HG02759 (cell line): ENCODE results near the gene ZNF668.
"Not testable (repeated sequence)": the region's sequence is repeated elsewhere in the genome, so short reads cannot be mapped to it uniquely, and the experiment has no call there.

Source experiments
- ATAC-seq: cut with Tn5 transposase; IDR thresholded peaks from one replicate; pipeline ENCODE4 v1.9.1; 2021; ENCODE audit warnings: mild to moderate bottlenecking, moderate library complexity; ENCODE audit not compliant: unreplicated experiment

Gene ZNF668

GRCh38 chr16:31100876-31101641, 27.0 kb upstream of the ZNF668 start:
- ATAC-seq, result not testable (repeated sequence)

GRCh38 chr16:31099860-31100638, 26.0 kb upstream of the ZNF668 start:
- ATAC-seq, result no peak

GRCh38 chr16:31094424-31095120, 20.5 kb upstream of the ZNF668 start, which contains the start of gene VKORC1:
TSS of gene VKORC1 (minus strand) at chr16:31094797. CDS start at chr16:31094729, 68 bp downstream.
- peak; percentile 91 for ATAC-seq

DNA sequence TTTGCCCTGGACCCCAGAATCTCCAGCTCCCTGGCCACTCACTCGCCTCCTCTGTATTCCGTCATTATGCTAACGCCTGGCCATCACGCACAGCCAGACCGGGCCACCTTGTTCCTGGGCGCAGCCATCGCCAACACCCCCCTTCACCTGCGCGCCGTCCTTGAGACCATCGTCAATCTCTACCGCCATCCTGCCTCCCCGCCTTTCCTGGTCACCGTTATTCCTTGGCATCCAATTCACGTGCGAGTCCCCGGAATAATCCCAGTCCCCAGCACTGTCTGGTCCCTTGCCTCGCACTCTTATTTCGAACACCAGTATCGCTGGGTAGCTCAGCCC, 20.0 kb upstream of the ZNF668 start:
- no peak for ATAC-seq

DNA sequence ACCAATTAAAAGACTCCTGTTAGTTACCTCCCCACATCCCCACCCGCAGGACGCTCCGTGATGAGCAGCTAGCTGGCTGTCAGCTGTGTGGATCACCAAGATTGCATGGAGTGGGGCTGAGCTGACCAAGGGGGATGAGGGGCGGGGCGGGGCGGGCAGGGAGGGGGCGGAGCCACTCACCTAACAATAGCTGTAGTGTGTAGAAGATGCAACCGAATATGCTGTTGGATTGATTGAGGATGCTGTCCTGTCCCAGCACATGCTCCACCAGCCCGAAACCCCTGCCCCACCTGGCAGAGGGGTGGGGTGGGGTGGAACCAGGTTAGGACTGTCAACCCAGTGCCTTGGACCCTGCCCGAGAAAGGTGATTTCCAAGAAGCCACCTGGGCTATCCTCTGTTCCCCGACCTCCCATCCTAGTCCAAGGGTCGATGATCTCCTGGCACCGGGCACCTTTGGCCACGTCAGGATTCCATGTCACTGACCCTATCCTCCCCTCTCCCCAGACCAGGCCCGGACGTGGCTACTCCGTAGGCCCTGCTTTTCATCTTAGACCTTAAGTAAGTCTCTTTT, 19.2 kb upstream of the ZNF668 start:
- no peak for ATAC-seq

- ATAC-seq, result no peak
These were observed 18.3 kb upstream of the ZNF668 start for GRCh38 chr16:31092330-31092729.

DNA sequence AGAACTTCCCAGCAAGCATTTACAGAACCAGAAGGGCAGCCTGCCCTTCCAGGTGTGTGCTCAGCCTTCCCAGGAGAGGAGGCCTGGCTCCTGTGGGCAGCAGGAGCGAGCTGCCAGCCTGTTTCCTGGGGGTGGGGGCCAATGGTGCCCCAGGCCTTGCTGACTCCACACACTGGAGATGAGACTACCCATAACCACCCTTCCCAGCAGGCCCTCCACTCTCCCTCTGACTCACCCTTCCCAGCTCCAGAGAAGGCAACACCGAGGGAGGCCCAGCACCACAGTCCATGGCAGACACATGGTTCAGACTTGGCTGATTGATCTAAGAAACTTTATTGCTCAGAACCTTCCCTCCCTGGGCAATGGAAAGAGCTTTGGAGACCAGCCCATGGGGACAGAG, 16.5 kb upstream of the ZNF668 start:
- no peak for ATAC-seq

DNA sequence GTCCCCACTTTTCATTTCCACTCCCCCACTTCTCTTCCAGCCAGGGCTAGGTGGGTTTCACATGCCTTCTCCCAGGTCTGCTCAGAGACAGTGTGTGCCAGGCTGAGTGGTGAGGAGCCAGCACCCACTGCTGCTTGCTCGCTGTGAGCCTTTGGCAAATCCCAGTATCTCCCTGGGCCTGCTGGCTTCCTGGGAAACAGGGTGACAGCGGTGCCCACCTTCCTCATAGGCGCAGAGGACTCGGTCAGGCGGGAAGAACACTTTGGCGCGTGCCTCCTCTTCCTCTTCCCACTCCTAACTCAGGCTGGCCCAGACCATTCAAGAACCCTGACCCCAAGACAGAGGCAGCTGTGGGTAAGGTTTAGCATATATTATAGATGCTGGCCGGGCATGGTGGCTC, 15.2 kb upstream of the ZNF668 start:
- ATAC-seq, result no peak

GRCh38 chr16:31088459-31089183, 14.6 kb upstream of the ZNF668 start, which contains the start of gene PRSS53:
TSS of gene PRSS53 (minus strand) at chr16:31088943. CDS start at chr16:31088809, 134 bp downstream.
- ATAC-seq, result no peak

GRCh38 chr16:31087971-31088370, 13.9 kb upstream of the ZNF668 start:
- ATAC-seq, result no peak

GRCh38 chr16:31087481-31087880, 13.4 kb upstream of the ZNF668 start:
- no peak for ATAC-seq

DNA sequence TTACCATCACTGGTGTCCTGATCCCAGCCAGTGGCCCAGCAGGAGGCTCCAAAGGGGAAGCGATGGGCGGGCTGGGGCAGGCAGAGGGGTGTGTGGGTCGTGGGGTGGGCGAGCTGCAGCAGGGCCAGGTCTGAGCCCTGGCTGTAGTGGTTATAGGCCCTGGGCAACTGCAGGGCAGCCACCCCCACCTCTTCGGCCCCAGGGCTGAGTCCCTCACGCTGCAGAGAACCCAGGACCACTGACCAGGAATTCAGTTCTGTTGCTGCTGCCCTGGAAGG, 12.5 kb upstream of the ZNF668 start:
- ATAC-seq, result no peak

DNA sequence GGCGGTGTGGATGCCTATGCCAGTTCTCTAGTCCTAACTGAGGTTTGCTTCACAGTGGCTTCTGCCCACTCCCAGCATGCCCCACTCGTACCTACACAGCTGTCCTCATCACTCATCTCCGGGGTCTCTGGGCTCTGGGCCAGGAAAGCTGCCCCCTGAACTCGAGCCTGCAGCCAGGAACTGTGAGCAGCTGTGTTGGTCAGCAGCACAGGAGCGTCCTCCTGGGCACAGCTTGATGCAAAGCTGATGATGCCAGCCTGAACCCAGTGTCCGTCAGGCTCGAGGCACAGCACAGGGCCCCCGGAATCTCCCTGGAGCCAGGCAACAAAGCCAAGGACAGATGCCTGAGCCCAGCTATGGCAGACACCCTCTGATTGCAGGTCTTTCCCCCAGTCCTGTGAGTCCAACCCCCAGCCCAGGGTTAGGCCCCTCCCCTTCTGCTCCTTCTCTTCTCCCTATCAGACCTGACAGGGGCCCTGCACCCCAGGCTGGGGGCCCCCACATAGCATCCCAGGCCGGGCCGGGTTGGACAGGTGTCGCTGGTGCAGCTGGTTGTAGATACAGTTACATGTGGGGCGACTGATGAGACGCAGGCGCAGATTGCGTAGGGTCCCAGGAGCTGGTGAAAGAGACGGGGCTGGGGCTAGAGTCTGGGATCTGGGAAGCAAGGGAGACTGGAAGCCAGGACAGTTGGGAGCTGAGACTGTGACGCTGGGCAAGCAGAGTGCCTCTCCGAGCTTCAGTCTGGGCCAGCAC, 12.0 kb upstream of the ZNF668 start:
- no peak for ATAC-seq

GRCh38 chr16:31085411-31085810, 11.4 kb upstream of the ZNF668 start:
- no peak for ATAC-seq

DNA sequence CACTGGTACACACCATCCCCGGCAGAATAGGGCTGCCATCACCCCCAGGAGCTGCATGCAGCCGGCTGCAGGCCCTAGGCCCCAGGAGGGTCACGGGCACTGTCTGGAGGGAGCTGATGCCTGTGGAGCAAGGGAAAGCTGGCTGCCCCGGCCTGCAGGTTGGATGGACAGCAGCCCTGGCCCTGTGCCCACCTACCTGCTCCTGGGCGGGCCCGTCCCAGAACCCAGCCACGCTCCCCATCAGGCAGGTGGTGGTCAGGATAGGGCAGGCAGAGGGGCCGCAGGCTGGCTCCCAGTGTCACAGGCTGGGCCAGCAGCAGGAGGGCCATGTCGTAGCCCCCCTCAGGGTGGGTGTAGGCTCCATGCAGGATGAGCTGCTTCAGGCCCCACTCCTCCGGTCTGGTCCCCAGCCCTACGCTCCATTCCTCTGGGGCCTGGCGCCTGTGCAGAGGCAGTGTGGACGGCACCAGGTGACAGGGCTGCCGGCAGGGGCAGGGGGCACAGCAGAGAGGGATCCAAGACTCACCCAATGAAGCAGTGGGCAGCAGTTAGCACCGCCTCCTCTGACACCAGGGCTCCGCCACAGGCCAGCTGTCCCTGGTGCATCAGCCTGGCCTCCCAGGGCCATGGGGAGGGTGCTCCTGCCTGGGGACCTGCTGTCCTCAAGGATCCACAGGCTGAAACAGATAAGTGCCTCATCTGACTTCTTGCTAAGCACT, 10.7 kb upstream of the ZNF668 start:
- ATAC-seq, result no peak

GRCh38 chr16:31083981-31084380, 9.9 kb upstream of the ZNF668 start:
- no peak for ATAC-seq

GRCh38 chr16:31083556-31083955, 9.5 kb upstream of the ZNF668 start:
- ATAC-seq, result no peak

GRCh38 chr16:31083081-31083480, 9.0 kb upstream of the ZNF668 start:
- ATAC-seq, result no peak

DNA sequence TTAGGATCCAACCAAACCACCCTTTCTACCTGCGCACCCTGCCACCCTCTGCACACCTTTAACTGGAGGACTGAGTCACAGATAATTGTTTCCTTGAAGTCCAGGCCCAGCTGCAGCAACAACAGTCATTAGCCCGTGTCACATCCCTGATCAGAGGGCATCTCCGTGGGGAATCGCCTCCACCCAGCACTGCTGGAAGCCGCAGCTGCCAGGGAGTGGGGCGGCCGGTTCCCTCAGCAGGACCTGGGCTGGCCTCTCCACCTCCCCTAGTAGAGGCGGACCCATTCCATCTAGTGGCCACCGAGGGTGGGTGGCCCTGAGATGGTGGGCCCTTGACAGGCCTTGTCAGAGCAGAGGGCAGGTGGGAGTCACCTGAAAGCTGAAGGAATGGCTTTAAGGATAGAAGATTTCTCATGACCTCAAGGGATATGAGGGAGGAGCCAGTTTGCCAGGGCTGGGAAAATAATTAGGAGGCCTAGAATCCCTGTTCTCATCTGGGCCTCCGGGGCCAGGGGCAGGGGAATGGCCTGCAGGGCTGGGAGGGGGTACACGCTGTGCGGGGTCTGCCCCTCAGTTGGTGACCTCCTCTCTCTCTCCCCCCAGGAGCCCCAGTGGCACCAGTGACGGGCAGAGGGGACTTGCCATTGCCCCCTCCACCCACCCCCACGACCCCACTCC, 8.5 kb upstream of the ZNF668 start:
- ATAC-seq, result no peak
